ENCODE data around the gene NAIF1.
"Not testable (repeated sequence)": the region's sequence is repeated elsewhere in the genome, so short reads cannot be mapped to it uniquely, and the experiment has no call there.

Gene NAIF1

GRCh38 chr9:128057724-128058409, 9.3 kb downstream of the NAIF1 start:
- DNase-seq (ENCODE audit: low spot score): no peak

- DNase-seq (ENCODE audit: low spot score): no peak
These were observed 10.0 kb downstream of the NAIF1 start for GRCh38 chr9:128056887-128057723.

GRCh38 chr9:128056086-128056485, 11.0 kb downstream of the NAIF1 start:
- DNase-seq (ENCODE audit: low spot score): peak; percentile 68

GRCh38 chr9:128055344-128056040, 11.6 kb downstream of the NAIF1 start:
- peak; percentile 47 for DNase-seq (ENCODE audit: low spot score)

- no peak for DNase-seq (ENCODE audit: low spot score)
These were observed 13.0 kb downstream of the NAIF1 start for GRCh38 chr9:128054087-128054486.

GRCh38 chr9:128053560-128053959, 13.6 kb downstream of the NAIF1 start:
- peak; percentile 56 for DNase-seq (ENCODE audit: low spot score)

GRCh38 chr9:128051932-128052709, 15.0 kb downstream of the NAIF1 start:
- no peak for DNase-seq (ENCODE audit: low spot score)

GRCh38 chr9:128049843-128050242, 17.3 kb downstream of the NAIF1 start:
- no peak for DNase-seq (ENCODE audit: low spot score)

GRCh38 chr9:128048663-128049062, 18.5 kb downstream of the NAIF1 start:
- DNase-seq (ENCODE audit: low spot score): no peak

GRCh38 chr9:128047231-128047630, 19.9 kb downstream of the NAIF1 start:
- DNase-seq (ENCODE audit: low spot score): no peak

- no peak for DNase-seq (ENCODE audit: low spot score)
These were observed 21.3 kb downstream of the NAIF1 start for GRCh38 chr9:128045831-128046230.

GRCh38 chr9:128045409-128045808, 21.7 kb downstream of the NAIF1 start:
- DNase-seq (ENCODE audit: low spot score): not testable (repeated sequence)

GRCh38 chr9:128043467-128043868, 23.7 kb downstream of the NAIF1 start:
- DNase-seq (ENCODE audit: low spot score): no peak

- no peak for DNase-seq (ENCODE audit: low spot score)
These were observed 25.1 kb downstream of the NAIF1 start for GRCh38 chr9:128042043-128042442.

GRCh38 chr9:128040783-128041182, 26.3 kb downstream of the NAIF1 start:
- DNase-seq (ENCODE audit: low spot score): not testable (repeated sequence)

- DNase-seq (ENCODE audit: low spot score): not testable (repeated sequence)
These were observed 30.6 kb downstream of the NAIF1 start for GRCh38 chr9:128036522-128036921.

GRCh38 chr9:128034821-128035652, 32.1 kb downstream of the NAIF1 start:
- peak; percentile 89 for DNase-seq (ENCODE audit: low spot score)

GRCh38 chr9:128033609-128034008, 33.5 kb downstream of the NAIF1 start:
- DNase-seq (ENCODE audit: low spot score): no peak

GRCh38 chr9:128027705-128028104, 39.4 kb downstream of the NAIF1 start:
- DNase-seq (ENCODE audit: low spot score): no peak

- no peak for DNase-seq (ENCODE audit: low spot score)
These were observed 40.2 kb downstream of the NAIF1 start for GRCh38 chr9:128026773-128027541.

Data from Ammon's horn (tissue), 1 donor.